ENCODE results near the gene DPCD. TPM values are rescaled to one million over a fixed set of nuclear protein-coding genes. Genes with fewer than 3 reads are reported as not detected.

The DPCD gene
- 10 to 100 TPM; 32.0 to 40.3 TPM for total RNA-seq

GRCh38 chr10:101587725-101588653 is at the start of gene DPCD, which contains the start of gene POLL:
Gene DPCD, plus strand, starts transcription at chr10:101588321. Its CDS starts 16 bp downstream, at chr10:101588337.
Gene POLL, minus strand, starts transcription at chr10:101588257. Its CDS starts 897 bp downstream, at chr10:101587360.
- Histone ChIP-seq H3K27ac (peak within 1 kb of the TSS; percentile 65 to 79), H3K4me3 (peak within 1 kb of the TSS; percentile 86 to 91), H3K4me1 (peaks cover 0 to 23% of the 10 kb centered on the region in 2 donors), H3K27me3 (no peaks in the 10 kb centered on the region), H3K9me3 (no peaks in the 10 kb centered on the region), H3K36me3 (peaks cover 18% of the 10 kb centered on the region)
- peak; percentile 98 for DNase-seq (ENCODE audit: low spot score)
- no peak for TF ChIP-seq CTCF (IDR thresholded peaks at IDR 0.05)

- no peaks in the 10 kb centered on the region for H3K27me3 ChIP-seq
- no peak overlapping the region for H3K4me3 ChIP-seq
- DNase-seq (ENCODE audit: low spot score) = no peak
- no peak for TF ChIP-seq CTCF (IDR thresholded peaks at IDR 0.05)
- H3K9me3 ChIP-seq = no peaks in the 10 kb centered on the region
- no peak overlapping the region for H3K27ac ChIP-seq
- H3K4me1 ChIP-seq = no peaks in the 10 kb centered on the region
- peaks cover 24% of the 10 kb centered on the region for H3K36me3 ChIP-seq
Observed at GRCh38 chr10:101538446-101538845, 49.7 kb upstream of the DPCD start.

- Histone ChIP-seq H3K27me3 (no peaks in the 10 kb centered on the region), H3K36me3 (no peaks in the 10 kb centered on the region), H3K4me3 (no peak overlapping the region), H3K27ac (no peak overlapping the region), H3K9me3 (no peaks in the 10 kb centered on the region), H3K4me1 (peaks cover 0 to 9% of the 10 kb centered on the region in 2 donors)
- TF ChIP-seq CTCF (IDR thresholded peaks at IDR 0.05) = no peak
- DNase-seq (ENCODE audit: low spot score) = no peak
Observed at GRCh38 chr10:101545898-101546297, 42.2 kb upstream of the DPCD start.

GRCh38 chr10:101550965-101551364 is 37.2 kb upstream of the DPCD start:
- TF ChIP-seq CTCF (IDR thresholded peaks at IDR 0.05) = no peak
- H3K27ac ChIP-seq = no peak overlapping the region
- no peak for DNase-seq (ENCODE audit: low spot score)
- no peaks in the 10 kb centered on the region for H3K36me3 ChIP-seq
- no peaks in the 10 kb centered on the region for H3K27me3 ChIP-seq
- peaks cover 0 to 9% of the 10 kb centered on the region in 2 donors for H3K4me1 ChIP-seq
- no peaks in the 10 kb centered on the region for H3K9me3 ChIP-seq
- H3K4me3 ChIP-seq = no peak overlapping the region

- Histone ChIP-seq H3K4me3 (no peak overlapping the region), H3K27ac (no peak overlapping the region), H3K4me1 (peaks cover 0 to 9% of the 10 kb centered on the region in 2 donors), H3K9me3 (no peaks in the 10 kb centered on the region), H3K27me3 (no peaks in the 10 kb centered on the region), H3K36me3 (no peaks in the 10 kb centered on the region)
- no peak for DNase-seq (ENCODE audit: low spot score)
- TF ChIP-seq CTCF (IDR thresholded peaks at IDR 0.05) = no peak
Observed at GRCh38 chr10:101552442-101552841, 35.7 kb upstream of the DPCD start.

Data from right atrium auricular region (tissue), 2 donors.